PC-9 (cell line): ENCODE data around the gene FUT8.

Experiments
- EZH2 ChIP-seq: fragments of 200-600 bp; sonication (generic); IDR thresholded peaks from 2 replicates; pipeline ENCODE4 v1.8.0; 2017; ENCODE audit warnings: antibody characterized with exemption, low read depth
- TF ChIP-seq, protein P1 (sequence below): fragments of 200-600 bp; sonication (generic); conservative IDR thresholded peaks from 2 replicates; pipeline ENCODE4 v1.6.1; 2017; ENCODE audit warnings: mixed run types, antibody characterized with exemption, mild to moderate bottlenecking, moderate library complexity

DNA sequence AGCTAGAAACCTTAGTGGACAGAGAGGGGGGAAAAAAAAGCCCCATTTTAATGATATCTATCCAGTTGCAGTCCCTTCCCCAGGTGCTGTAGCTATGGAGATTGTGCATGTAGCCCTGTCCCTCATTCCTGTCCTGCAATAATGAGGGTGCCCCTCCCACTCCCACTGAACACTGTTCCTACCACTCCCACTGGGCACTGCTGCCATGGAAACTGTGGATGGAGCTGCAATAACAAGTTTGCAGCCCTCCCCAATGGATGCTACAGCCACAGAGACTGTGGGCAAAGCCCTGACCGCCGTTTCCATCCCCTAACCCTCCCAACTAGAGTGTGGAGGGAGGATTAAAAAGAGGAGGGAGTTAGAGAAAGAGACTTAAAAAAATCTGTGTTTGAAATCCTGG is 238.3 kb downstream of the FUT8 start:
- TF ChIP-seq, protein P1, sequence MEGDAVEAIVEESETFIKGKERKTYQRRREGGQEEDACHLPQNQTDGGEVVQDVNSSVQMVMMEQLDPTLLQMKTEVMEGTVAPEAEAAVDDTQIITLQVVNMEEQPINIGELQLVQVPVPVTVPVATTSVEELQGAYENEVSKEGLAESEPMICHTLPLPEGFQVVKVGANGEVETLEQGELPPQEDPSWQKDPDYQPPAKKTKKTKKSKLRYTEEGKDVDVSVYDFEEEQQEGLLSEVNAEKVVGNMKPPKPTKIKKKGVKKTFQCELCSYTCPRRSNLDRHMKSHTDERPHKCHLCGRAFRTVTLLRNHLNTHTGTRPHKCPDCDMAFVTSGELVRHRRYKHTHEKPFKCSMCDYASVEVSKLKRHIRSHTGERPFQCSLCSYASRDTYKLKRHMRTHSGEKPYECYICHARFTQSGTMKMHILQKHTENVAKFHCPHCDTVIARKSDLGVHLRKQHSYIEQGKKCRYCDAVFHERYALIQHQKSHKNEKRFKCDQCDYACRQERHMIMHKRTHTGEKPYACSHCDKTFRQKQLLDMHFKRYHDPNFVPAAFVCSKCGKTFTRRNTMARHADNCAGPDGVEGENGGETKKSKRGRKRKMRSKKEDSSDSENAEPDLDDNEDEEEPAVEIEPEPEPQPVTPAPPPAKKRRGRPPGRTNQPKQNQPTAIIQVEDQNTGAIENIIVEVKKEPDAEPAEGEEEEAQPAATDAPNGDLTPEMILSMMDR: no peak
- no peak for TF ChIP-seq EZH2
